ENCODE results near the gene POPDC2. TPM values are rescaled to one million over a fixed set of nuclear protein-coding genes. Genes with fewer than 3 reads are reported as not detected.

POPDC2 gene
- total RNA-seq, 1 experiment from 2014 or later = not detected

DNA sequence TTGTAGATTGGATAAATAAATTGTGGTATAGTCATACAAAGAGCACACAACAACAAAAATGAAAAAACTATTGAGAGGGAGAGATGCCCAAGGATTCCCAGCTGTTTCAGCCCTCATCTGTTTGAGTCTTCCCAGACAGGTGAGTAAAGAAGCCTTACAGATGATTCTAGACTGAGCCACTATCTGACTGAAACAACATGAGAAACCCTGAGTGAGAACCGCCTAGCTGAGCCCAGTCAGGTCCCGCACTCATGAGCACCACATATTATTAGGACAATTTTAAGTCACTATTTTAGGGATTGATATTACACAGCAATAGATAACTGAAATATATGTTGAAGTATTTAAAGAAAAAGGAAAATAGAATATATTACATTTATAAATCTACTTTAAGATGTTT is 19.0 kb downstream of the POPDC2 start:
- no peak for DNase-seq (ENCODE audit: low read depth)

DNA sequence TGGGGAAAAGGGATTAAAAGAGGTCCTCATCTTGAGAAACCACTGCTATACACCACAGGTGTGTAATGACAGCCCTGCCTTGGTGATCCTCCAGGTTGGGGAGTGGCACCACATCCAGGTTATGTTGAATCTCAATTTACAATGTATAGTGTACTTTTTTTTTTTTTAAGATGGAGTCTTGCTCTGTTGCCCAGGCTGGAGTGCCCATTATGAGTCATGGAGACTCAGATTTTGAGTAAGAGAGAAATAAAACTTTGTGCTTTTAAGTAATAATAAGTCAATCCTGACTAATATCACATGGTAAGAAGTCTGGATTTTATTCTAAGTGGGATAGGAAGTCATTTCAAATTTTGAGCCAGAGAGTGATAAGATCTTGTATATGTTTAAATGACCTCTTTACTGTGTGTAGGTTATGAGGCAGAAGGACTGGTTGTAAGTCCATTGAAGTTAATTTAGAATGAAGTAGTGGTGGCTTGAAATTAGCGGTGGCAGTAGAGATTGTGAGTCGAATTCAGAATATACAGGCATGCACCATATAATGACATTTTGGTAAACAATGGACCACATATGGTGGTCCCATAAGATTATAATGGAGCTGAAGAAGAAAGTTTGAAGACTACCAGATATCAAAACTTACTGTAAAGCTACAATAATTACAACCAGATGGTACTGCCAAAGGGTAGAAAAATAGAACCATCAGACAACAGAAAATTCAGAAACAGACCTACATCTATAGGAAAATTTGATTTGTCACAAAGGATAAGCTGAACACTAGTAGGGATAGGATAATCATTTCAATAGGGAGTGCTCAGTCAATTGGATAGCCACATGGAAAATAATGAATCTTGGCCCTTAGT is 20.7 kb downstream of the POPDC2 start:
- DNase-seq (ENCODE audit: low read depth) = no peak

GRCh38 chr3:119637679-119638477 is 22.5 kb downstream of the POPDC2 start:
- DNase-seq (ENCODE audit: low read depth) = peak; percentile 95

GRCh38 chr3:119636891-119637611 is 23.3 kb downstream of the POPDC2 start:
- no peak for DNase-seq (ENCODE audit: low read depth)

GRCh38 chr3:119636249-119636648 is 24.1 kb downstream of the POPDC2 start:
- DNase-seq (ENCODE audit: low read depth) = peak; percentile 67

GRCh38 chr3:119635719-119636118 is 24.7 kb downstream of the POPDC2 start:
- no peak for DNase-seq (ENCODE audit: low read depth)

DNA sequence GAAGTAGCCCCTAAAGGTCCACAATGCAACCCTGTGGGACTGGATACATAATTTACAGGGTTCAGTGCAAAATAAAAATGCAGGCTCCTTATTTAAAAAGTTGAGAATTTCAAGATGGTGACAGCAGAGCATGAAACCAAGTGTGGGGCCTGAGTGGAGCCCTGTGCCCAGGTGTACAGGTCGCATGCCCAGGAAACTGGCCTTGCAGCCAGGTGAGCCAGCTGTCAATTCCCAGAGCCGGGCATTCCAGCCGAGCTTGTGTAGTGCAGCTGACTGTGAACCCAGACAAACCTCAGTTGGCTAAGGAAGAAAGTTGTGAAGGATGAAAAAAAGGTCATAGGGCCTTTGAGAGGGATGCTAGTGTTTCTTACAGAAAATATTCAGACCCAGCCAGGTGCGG is 27.6 kb downstream of the POPDC2 start:
- DNase-seq (ENCODE audit: low read depth) = no peak

DNA sequence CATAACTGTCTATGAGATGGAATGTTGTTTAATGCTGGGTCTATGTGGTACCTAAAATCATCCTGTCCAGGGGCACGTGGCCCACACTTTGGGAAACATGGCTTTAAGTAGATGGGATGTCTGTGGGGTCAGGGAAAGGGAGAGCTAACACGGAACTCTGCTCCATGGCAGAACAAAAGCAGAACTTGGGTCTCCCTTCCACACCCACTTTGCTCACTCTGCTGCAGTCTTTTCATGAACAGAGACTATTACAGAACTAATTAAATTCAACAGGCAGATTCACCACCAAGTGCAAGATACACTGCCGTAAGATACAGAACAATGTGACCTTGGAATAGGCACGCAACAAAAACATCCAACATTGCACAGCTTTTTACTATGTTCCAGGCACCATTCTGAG is 28.2 kb downstream of the POPDC2 start:
- no peak for DNase-seq (ENCODE audit: low read depth)

DNA sequence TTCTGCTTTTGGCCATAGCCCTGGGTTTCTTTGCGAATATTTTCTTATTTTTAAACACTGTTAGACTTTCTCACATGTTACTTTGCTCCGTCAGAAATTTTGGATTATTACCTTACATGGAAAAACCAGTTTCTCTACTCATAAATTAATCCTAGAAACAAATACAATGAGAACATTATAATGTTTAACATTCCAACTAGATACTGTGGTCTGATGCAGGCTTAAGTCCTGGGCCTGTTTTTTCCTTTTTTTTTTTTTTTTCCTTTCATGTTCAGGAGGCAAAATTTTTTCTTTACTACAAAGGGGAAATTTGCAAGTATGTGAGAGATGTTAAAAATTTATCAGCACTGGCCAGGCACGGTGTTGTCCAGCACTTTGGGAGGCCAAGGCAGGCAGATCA is 28.9 kb downstream of the POPDC2 start:
- no peak for DNase-seq (ENCODE audit: low read depth)

DNA sequence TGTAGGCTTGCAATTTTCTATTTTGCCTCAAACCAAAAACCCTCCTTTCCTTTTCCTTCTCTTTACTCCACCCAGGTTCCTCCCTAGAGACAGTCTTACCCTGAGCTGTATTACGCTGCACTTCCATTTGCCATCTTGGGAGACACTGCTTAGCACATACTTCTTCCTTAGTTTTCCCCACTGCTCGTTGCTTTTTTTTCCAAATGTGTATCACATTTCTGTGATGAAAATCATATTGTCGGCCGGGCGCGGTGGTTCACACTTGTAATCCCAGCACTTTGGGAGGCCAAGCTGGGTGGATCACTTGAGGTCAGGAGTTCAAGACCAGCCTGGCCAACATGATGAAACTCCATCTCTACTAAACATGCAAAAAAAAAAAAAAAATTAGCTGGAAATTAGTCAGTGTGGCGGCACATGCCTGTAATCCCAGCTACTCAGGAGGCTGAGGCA is 29.5 kb downstream of the POPDC2 start:
- DNase-seq (ENCODE audit: low read depth) = no peak

GRCh38 chr3:119630128-119630879 is 30.1 kb downstream of the POPDC2 start:
- peak; percentile 46 for DNase-seq (ENCODE audit: low read depth)

DNA sequence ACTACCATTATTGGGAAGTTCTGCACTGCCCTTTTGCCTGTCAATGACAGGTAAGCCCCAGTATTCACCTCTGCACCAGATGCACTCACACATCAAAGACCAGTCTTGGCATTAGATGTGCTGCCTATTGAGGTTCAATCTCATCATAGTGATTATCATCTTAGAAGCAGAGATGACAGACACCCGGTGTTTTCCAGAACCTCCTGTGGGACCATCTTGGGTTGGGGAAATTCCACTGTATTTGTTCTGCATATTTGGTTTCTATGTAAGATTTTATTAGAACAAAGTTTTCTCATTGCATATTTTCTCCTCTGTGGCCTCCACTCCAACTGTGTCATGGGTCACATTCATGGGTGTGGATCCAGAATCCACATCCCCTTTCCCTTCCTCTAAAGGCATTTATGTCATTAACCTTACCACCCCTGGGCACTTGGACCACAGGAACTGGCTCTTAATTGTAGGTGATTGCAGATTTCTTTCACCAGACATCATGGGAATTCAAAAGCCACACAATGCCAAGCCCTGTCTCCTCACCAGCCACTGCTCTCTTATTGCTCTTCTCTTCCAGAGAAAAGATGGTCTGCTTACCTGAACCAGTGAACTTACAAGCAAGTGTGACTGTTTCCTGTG is 31.5 kb downstream of the POPDC2 start:
- DNase-seq (ENCODE audit: low read depth) = no peak

- no peak for DNase-seq (ENCODE audit: low read depth)
Measured at GRCh38 chr3:119628390-119628789, 32.0 kb downstream of the POPDC2 start.

- DNase-seq (ENCODE audit: low read depth) = no peak
Measured at GRCh38 chr3:119627461-119627860, 32.9 kb downstream of the POPDC2 start.

DNA sequence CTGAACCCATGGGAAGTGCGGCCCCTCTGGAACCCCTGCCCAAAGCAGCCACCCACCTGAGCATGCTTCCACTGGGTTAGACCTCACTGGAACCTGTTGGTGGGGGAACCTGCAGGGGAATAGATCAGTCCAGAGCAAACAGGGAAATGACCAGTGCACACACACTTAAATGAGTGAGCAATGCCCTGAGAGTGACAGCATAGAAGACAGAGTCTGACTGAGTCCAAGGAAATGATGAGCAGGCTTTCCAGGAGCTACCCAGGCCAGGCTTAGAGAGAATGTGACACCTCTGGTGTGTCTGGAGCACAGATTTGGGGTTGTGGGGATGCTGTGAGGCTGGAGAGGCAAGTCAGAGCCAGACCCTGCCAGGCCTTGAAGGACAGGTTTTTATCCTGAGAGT is 34.2 kb downstream of the POPDC2 start:
- DNase-seq (ENCODE audit: low read depth) = no peak

DNA sequence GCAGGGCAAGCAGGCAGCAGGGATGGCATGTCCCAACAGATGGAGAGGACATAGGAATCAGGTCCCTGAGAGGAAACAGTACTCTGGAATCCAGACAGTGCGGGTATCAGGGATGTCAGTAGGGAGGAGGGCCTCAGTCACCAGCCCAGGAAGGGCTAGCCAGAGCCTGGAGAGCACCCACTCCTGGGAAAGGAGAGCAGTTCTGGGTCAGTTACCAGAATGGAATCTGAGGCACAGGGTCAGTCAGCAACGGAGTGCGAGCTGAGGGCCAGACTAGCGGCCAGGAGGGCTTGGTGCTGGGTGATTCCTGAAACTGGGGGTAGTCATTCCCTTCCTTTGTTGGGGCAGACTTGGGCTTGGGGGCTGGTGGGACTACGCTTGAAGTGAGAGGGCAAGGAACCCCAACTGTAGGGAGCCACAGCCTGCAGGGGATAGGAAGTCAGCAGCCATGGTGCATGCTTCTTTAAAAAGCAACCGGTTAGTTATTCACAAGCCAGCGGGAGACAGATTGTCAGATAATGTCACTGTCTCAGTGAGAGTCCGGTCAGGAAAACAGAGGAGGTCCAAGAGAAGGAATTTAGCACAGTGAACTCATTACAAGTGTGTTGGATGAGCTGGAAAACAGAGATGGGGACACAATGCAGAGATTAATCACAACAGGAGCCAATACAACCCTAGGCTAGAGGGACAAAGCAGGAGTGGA is 34.8 kb downstream of the POPDC2 start:
- no peak for DNase-seq (ENCODE audit: low read depth)

- no peak for DNase-seq (ENCODE audit: low read depth)
Measured at GRCh38 chr3:119624002-119624720, 36.2 kb downstream of the POPDC2 start.

GRCh38 chr3:119620899-119621298 is 39.5 kb downstream of the POPDC2 start:
- peak; percentile 64 for DNase-seq (ENCODE audit: low read depth)

DNA sequence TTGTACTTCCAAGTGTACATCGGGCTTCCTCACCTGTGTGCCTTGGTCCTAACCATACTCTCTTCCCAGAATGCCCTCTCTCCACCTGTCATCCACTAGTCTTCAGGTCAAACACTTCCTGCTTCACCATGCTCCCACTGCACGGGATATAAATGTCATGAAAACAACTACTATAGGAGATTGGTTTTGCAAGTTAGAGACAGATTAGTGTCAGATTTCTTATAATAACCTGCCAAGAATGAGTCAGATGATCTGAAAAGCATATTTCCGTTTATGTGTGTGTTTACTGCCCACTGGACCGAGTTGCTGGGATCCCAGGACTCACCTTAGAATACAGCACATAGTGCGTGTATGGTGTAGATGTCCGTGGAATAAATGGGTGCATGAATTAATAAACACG is 41.3 kb downstream of the POPDC2 start:
- peak; percentile 62 for DNase-seq (ENCODE audit: low read depth)
